K562 (cell line): Measurements from ENCODE around the gene DCUN1D3. TPM values are rescaled to one million over a fixed set of nuclear protein-coding genes. Genes with fewer than 3 reads are reported as not detected.

Experiments
- ARID4B ChIP-seq: sonication (generic); formaldehyde crosslinking; IDR thresholded peaks from 2 replicates; pipeline ENCODE4 v1.8.0; 2022; ENCODE audit warnings: mild to moderate bottlenecking, missing genetic modification reagents
- CREM ChIP-seq: IDR thresholded peaks from 2 replicates; pipeline ENCODE4 v1.6.1; 2014; ENCODE audit warnings: antibody characterized with exemption, low read depth
- DMBX1 ChIP-seq: fragments of 250-450 bp; sonication (Bioruptor Pico); IDR thresholded peaks from 2 replicates; pipeline ENCODE4 v1.8.0; 2022; ENCODE audit warnings: inconsistent platforms, mild to moderate bottlenecking, moderate library complexity, borderline replicate concordance
- EGR1 ChIP-seq: fragments of 450-650 bp; conservative IDR thresholded peaks from 2 replicates; pipeline ENCODE4 v1.6.1; 2017; ENCODE audit warnings: mild to moderate bottlenecking
- PML ChIP-seq: IDR thresholded peaks from 2 replicates; pipeline ENCODE4 v1.6.1; 2012; ENCODE audit warnings: low read length, inconsistent platforms
- SLC30A9 ChIP-seq: fragments of 250-450 bp; sonication (Bioruptor Pico); IDR thresholded peaks from 2 replicates; pipeline ENCODE4 v1.8.0; 2022; ENCODE audit warnings: mild to moderate bottlenecking, moderate library complexity
- SMARCB1 ChIP-seq: IDR thresholded peaks from 2 replicates; pipeline ENCODE4 v1.6.1; 2011; ENCODE audit warnings: improper control_type of control experiment, low read depth; ENCODE audit not compliant: insufficient read length
- SRSF3 ChIP-seq: fragments of 200-400 bp; formaldehyde crosslinking; IDR thresholded peaks from 2 replicates; pipeline ENCODE4 v1.6.1; 2016; ENCODE audit warnings: mild to moderate bottlenecking, low read length, moderate library complexity; ENCODE audit not compliant: insufficient read depth
- TARDBP ChIP-seq: fragments of 450-650 bp; IDR thresholded peaks from 2 replicates; pipeline ENCODE4 v1.6.1; 2016
- THRB ChIP-seq: fragments of 450-650 bp; formaldehyde crosslinking; conservative IDR thresholded peaks from 2 replicates; pipeline ENCODE4 v1.4.0; 2022; ENCODE audit warnings: mild to moderate bottlenecking, missing genetic modification characterization
- ZFX ChIP-seq: sonication (generic); formaldehyde crosslinking; IDR thresholded peaks from 2 replicates; pipeline ENCODE4 v1.8.0; 2022; ENCODE audit warnings: mild to moderate bottlenecking, missing genetic modification reagents, moderate library complexity
- ZNF354B ChIP-seq: fragments of 250-450 bp; sonication (Bioruptor Pico); IDR thresholded peaks from 2 replicates; pipeline ENCODE4 v1.4.0; 2020
- ZNF407 ChIP-seq: fragments of 450-650 bp; IDR thresholded peaks from 2 replicates; pipeline ENCODE4 v1.6.1; 2016; ENCODE audit warnings: low read depth
- ZNF583 ChIP-seq: fragments of 250-450 bp; sonication (Bioruptor Pico); IDR thresholded peaks from 2 replicates; pipeline ENCODE4 v1.4.0; 2020
- polyA plus RNA-seq, 8 experiments: library from polyadenylated mRNA; depleted of rRNA in 4 of 8; stranded (reverse) in 5 of 8; unstranded in 3 of 8; fragments of >200 nt; fragmentation: Nextera tagmentation in 2 of 8; fragmentation: Illumina TruSeq in 1 of 8; extraction: Ambion mirVana in 2 of 8; extraction: Trizol in 1 of 8; gene quantifications; 2 replicates each; pipeline versions ENCODE4 v1.2.1 to v1.2.3, GENCODE V29; 2011 to 2014; ENCODE audit warnings: inconsistent platforms in 1 of 8, missing spikeins in 1 of 8
- total RNA-seq, 7 experiments: library from RNA; depleted of rRNA in 6 of 7; stranded (reverse); fragments of >200 nt in 6 of 7; fragmentation: Illumina TruSeq in 2 of 7; extraction: Trizol in 2 of 7; gene quantifications; 2 replicates each; pipeline versions ENCODE4 v1.2.1 to v1.2.3, GENCODE V29; 2011 to 2021; ENCODE audit warnings: low replicate concordance in 1 of 7
- TF ChIP-seq, protein P1 (sequence below): IDR thresholded peaks from 2 replicates; pipeline ENCODE4 v1.6.1; 2014; ENCODE audit warnings: antibody characterized with exemption

The DCUN1D3 gene
- total and polyA plus RNA-seq, 9 of the 15 experiments (the other 6 are each of a cell fraction or from before 2014, with no cell fraction given), result 1.0 to 4.7 (median 2.2) TPM

GRCh38 chr16:20901068-20901435, 894 bp upstream of the DCUN1D3 start (continued):
- peak; percentile 67; the same call in 1 of the 2 replicates for TF ChIP-seq ZNF407
- TF ChIP-seq ZNF583 (CRISPR knock-in tag), result no peak
- no peak; the same call in 1 of the 2 replicates for TF ChIP-seq ZFX (CRISPR knock-in tag)
- no peak for TF ChIP-seq EGR1
- TF ChIP-seq ZNF354B, result no peak
- no peak for TF ChIP-seq SMARCB1
- peak; percentile 50; the same call in 1 of the 2 replicates for TF ChIP-seq PML
- no peak for TF ChIP-seq THRB (CRISPR knock-in tag)
- no peak for TF ChIP-seq SRSF3
- TF ChIP-seq, protein P1, sequence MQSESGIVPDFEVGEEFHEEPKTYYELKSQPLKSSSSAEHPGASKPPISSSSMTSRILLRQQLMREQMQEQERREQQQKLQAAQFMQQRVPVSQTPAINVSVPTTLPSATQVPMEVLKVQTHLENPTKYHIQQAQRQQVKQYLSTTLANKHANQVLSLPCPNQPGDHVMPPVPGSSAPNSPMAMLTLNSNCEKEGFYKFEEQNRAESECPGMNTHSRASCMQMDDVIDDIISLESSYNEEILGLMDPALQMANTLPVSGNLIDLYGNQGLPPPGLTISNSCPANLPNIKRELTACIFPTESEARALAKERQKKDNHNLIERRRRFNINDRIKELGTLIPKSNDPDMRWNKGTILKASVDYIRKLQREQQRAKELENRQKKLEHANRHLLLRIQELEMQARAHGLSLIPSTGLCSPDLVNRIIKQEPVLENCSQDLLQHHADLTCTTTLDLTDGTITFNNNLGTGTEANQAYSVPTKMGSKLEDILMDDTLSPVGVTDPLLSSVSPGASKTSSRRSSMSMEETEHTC, result no peak
- no peak for TF ChIP-seq DMBX1 (CRISPR knock-in tag)
- no peak for TF ChIP-seq CREM
- 0 out of 2 replicates have a peak, but pooled peaks have one; percentile 61 for TF ChIP-seq TARDBP
- TF ChIP-seq SLC30A9 (CRISPR knock-in tag), result no peak
- no peak for TF ChIP-seq ARID4B
